A673 (cell line): ENCODE measurements around the gene GRIN2A. TPM values are rescaled to one million over a fixed set of nuclear protein-coding genes. Genes with fewer than 3 reads are reported as not detected.

Experiments used
- BruUV-seq: library from RNA; stranded (reverse); fragments of 400-500 nt; replicated peaks from 2 replicates; lab custom pipeline; 2021; lab: Mats Ljungman, UMichigan
- CTCF ChIA-PET: fragments of 300-600 bp; sonication (Branson Sonifier 250); formaldehyde crosslinking; loops from one replicate; lab custom pipeline; 2022; ENCODE audit warnings: antibody characterized with exemption; lab: Charles Lee
- POLR2A ChIA-PET: fragments of 300-600 bp; sonication (Branson Sonifier 250); formaldehyde crosslinking; loops from one replicate; lab custom pipeline; 2022; ENCODE audit warnings: antibody characterized with exemption; ENCODE audit not compliant: low non-redundant PET; lab: Charles Lee
- DNase-seq: peaks from one replicate; pipeline ENCODE4 v3.0.0-alpha.2; 2015; ENCODE audit warnings: low spot score
- H3K27ac ChIP-seq: fragments of 200-600 bp; sonication (generic); 2 replicates; pipeline ENCODE4 v1.5.1; 2016; ENCODE audit warnings: mixed run types, low read depth, mild to moderate bottlenecking, mixed read lengths, antibody characterized with exemption, low read length; ENCODE audit not compliant: poor library complexity, severe bottlenecking
- H3K27me3 ChIP-seq: fragments of 200-600 bp; sonication (generic); replicated peaks from 2 replicates; pipeline ENCODE4 v1.6.1; 2017; ENCODE audit warnings: mixed run types, low read depth, mild to moderate bottlenecking, mixed read lengths, antibody characterized with exemption, low read length; ENCODE audit not compliant: insufficient read depth, poor library complexity
- H3K36me3 ChIP-seq: fragments of 200-600 bp; sonication (generic); 2 replicates; pipeline ENCODE4 v1.6.1; 2016; ENCODE audit warnings: mixed run types, mild to moderate bottlenecking, mixed read lengths, antibody characterized with exemption, low read length; ENCODE audit not compliant: insufficient read depth, poor library complexity, severe bottlenecking
- H3K4me1 ChIP-seq: fragments of 200-600 bp; sonication (generic); 2 replicates; pipeline ENCODE4 v1.6.1; 2017; ENCODE audit warnings: mixed run types, mild to moderate bottlenecking, mixed read lengths, antibody characterized with exemption, low read length; ENCODE audit not compliant: insufficient read depth, poor library complexity, severe bottlenecking
- H3K4me3 ChIP-seq: fragments of 200-600 bp; sonication (generic); 2 replicates; pipeline ENCODE4 v1.5.1; 2016; ENCODE audit warnings: low read depth, mixed run types, mild to moderate bottlenecking, mixed read lengths, low read length; ENCODE audit not compliant: poor library complexity, severe bottlenecking
- H3K9me3 ChIP-seq: fragments of 200-600 bp; sonication (generic); 2 replicates; pipeline ENCODE4 v1.6.1; 2016; ENCODE audit warnings: mixed run types, low read depth, mild to moderate bottlenecking, mixed read lengths, antibody characterized with exemption, low read length; ENCODE audit not compliant: poor library complexity, severe bottlenecking
- CTCF ChIP-seq: fragments of 300-800, 200-600 bp; sonication (generic); conservative IDR thresholded peaks from 2 replicates; pipeline ENCODE4 v1.5.1; 2017; ENCODE audit warnings: low read depth, mild to moderate bottlenecking, antibody characterized with exemption, low read length, moderate library complexity, mixed read lengths
- EZH2 ChIP-seq: fragments of 200-600 bp; sonication (generic); IDR thresholded peaks from 2 replicates; pipeline ENCODE4 v1.6.1; 2017; ENCODE audit warnings: borderline replicate concordance, low read depth, mild to moderate bottlenecking, mixed read lengths, antibody characterized with exemption, low read length; ENCODE audit not compliant: poor library complexity, severe bottlenecking
- intact Hi-C: fragments of 100-400 bp; cut with micrococcal nuclease; formaldehyde crosslinking; loops from one replicate; pipeline ENCODE4 v1.10.0; 2022; ENCODE audit not compliant: unreplicated experiment
- total RNA-seq: library from RNA; stranded (reverse); gene quantifications from 2 replicates; pipeline ENCODE4 v1.2.3, GENCODE V29; 2021

The GRIN2A gene
- total RNA-seq, 1 experiment from 2014 or later, result 1.2 TPM

GRCh38 chr16:10037751-10038150, 144.5 kb downstream of the GRIN2A start:
- H3K27ac ChIP-seq, result no peak overlapping the region
- no TSS peak for BruUV-seq
- H3K4me1 ChIP-seq, result no peaks in the 10 kb centered on the region
- no peaks in the 10 kb centered on the region for H3K9me3 ChIP-seq
- no peaks in the 10 kb centered on the region for H3K36me3 ChIP-seq
- H3K27me3 ChIP-seq, result no peaks in the 10 kb centered on the region
- CTCF ChIA-PET, result no interaction called here
- DNase-seq, result peak; percentile 22
- TF ChIP-seq CTCF, result no peak
- no peak for TF ChIP-seq EZH2
- POLR2A ChIA-PET, result no interaction called here
- intact Hi-C loops, result no loop called here
- no peak overlapping the region for H3K4me3 ChIP-seq

- H3K4me1 ChIP-seq, result no peaks in the 10 kb centered on the region
- no peaks in the 10 kb centered on the region for H3K9me3 ChIP-seq
- no peaks in the 10 kb centered on the region for H3K27me3 ChIP-seq
- CTCF ChIA-PET, result no interaction called here
- H3K36me3 ChIP-seq, result no peaks in the 10 kb centered on the region
- intact Hi-C loops, result no loop called here
- BruUV-seq, result no TSS peak
- DNase-seq, result no peak
- TF ChIP-seq EZH2 (no peak), CTCF (no peak)
- no peak overlapping the region for H3K4me3 ChIP-seq
- no peak overlapping the region for H3K27ac ChIP-seq
- POLR2A ChIA-PET, result no interaction called here
Observed at GRCh38 chr16:10036956-10037355, 145.3 kb downstream of the GRIN2A start.

GRCh38 chr16:10033556-10033955, 148.7 kb downstream of the GRIN2A start:
- H3K4me3 ChIP-seq, result no peak overlapping the region
- H3K36me3 ChIP-seq, result no peaks in the 10 kb centered on the region
- no peak for DNase-seq
- ChIA-PET CTCF (no interaction called here), POLR2A (interaction anchor here (0.5 kb wide), 1 partner anchor 352 kb away, joined by 5 read pairs; the partner anchor contains the start of gene ATF7IP2)
- intact Hi-C loops, result no loop called here
- no peak overlapping the region for H3K27ac ChIP-seq
- no peaks in the 10 kb centered on the region for H3K9me3 ChIP-seq
- H3K4me1 ChIP-seq, result no peaks in the 10 kb centered on the region
- no peaks in the 10 kb centered on the region for H3K27me3 ChIP-seq
- no TSS peak for BruUV-seq
- TF ChIP-seq CTCF, result no peak
- no peak for TF ChIP-seq EZH2
